Karpas-422 (cell line): Measurements from ENCODE around the gene GTPBP6. TPM values are rescaled to one million over a fixed set of nuclear protein-coding genes. Genes with fewer than 3 reads are reported as not detected.
"Not testable (repeated sequence)": the region's sequence is repeated elsewhere in the genome, so short reads cannot be mapped to it uniquely, and the experiment has no call there.

Experiments used
- DNase-seq: peaks from one replicate; pipeline ENCODE4 v3.0.0-alpha.2; 2015
- H2AFZ ChIP-seq: fragments of 200-600 bp; sonication (generic); 2 replicates; pipeline ENCODE4 v1.6.1; 2014; ENCODE audit warnings: antibody characterized with exemption, low read length, mixed read lengths
- H3K27ac ChIP-seq: fragments of 200-600 bp; sonication (generic); 2 replicates; pipeline ENCODE4 v1.5.1; 2014; ENCODE audit warnings: mild to moderate bottlenecking, low read length, moderate library complexity
- H3K27me3 ChIP-seq: fragments of 200-600 bp; sonication (generic); 2 replicates; pipeline ENCODE4 v1.6.1; 2014; ENCODE audit warnings: low read length, mixed read lengths
- H3K36me3 ChIP-seq: fragments of 200-600 bp; sonication (generic); 2 replicates; pipeline ENCODE4 v1.6.1; 2014; ENCODE audit warnings: low read length, mixed read lengths; ENCODE audit not compliant: insufficient read depth
- H3K4me1 ChIP-seq: fragments of 200-600 bp; sonication (generic); 2 replicates; pipeline ENCODE4 v1.6.1; 2014; ENCODE audit warnings: mild to moderate bottlenecking, low read length, mixed read lengths
- H3K4me2 ChIP-seq: fragments of 200-600 bp; sonication (generic); 2 replicates; pipeline ENCODE4 v1.6.1; 2014; ENCODE audit warnings: low read length, low read depth, mild to moderate bottlenecking; ENCODE audit not compliant: poor library complexity, severe bottlenecking
- H3K4me3 ChIP-seq: fragments of 200-600 bp; sonication (generic); 2 replicates; pipeline ENCODE4 v1.5.1; 2014; ENCODE audit warnings: mild to moderate bottlenecking, antibody characterized with exemption, low read length, mixed read lengths
- H3K79me2 ChIP-seq: fragments of 200-600 bp; sonication (generic); 2 replicates; pipeline ENCODE4 v1.6.1; 2014; ENCODE audit warnings: mild to moderate bottlenecking, low read length, mixed read lengths
- H3K9ac ChIP-seq: fragments of 200-600 bp; sonication (generic); 2 replicates; pipeline ENCODE4 v1.6.0; 2014; ENCODE audit warnings: low read length
- H3K9me2 ChIP-seq: fragments of 200-600 bp; sonication (generic), shearing (Covaris generic); replicated peaks from 2 replicates; pipeline ENCODE4 v1.6.0; 2014; ENCODE audit warnings: mild to moderate bottlenecking, low read length, moderate library complexity; ENCODE audit not compliant: insufficient read depth
- H3K9me3 ChIP-seq: fragments of 300-700, 200-600 bp; sonication (generic); 2 replicates; pipeline ENCODE4 v1.6.1; 2014; ENCODE audit warnings: low read length, mixed read lengths
- H4K20me1 ChIP-seq: fragments of 200-600 bp; sonication (generic); 2 replicates; pipeline ENCODE4 v1.6.1; 2014; ENCODE audit warnings: mild to moderate bottlenecking, antibody characterized with exemption, low read length, low read depth; ENCODE audit not compliant: insufficient read depth
- total RNA-seq: library from RNA; depleted of rRNA; stranded (reverse); fragments of >200 nt; shearing (Covaris generic); gene quantifications from 2 replicates; pipeline ENCODE4 v1.2.3, GENCODE V29; 2014; ENCODE audit warnings: low replicate concordance

Gene GTPBP6
- total RNA-seq, 1 experiment from 2014 or later = 19.4 TPM

- H3K9me2 ChIP-seq = no peaks in the 10 kb centered on the region
- H3K79me2 ChIP-seq = peaks cover 75% of the 10 kb centered on the region
- no peak overlapping the region for H2AFZ ChIP-seq
- no peak overlapping the region for H3K9ac ChIP-seq
- H4K20me1 ChIP-seq = no peaks in the 10 kb centered on the region
- no peaks in the 10 kb centered on the region for H3K9me3 ChIP-seq
- H3K4me1 ChIP-seq = no peaks in the 10 kb centered on the region
- peaks cover 6% of the 10 kb centered on the region for H3K36me3 ChIP-seq
- no peak overlapping the region for H3K27ac ChIP-seq
- no peak overlapping the region for H3K4me2 ChIP-seq
- no peaks in the 10 kb centered on the region for H3K27me3 ChIP-seq
- no peak overlapping the region for H3K4me3 ChIP-seq
- no peak for DNase-seq
These were observed 34.2 kb upstream of the GTPBP6 start for GRCh38 chrX:352582-353314.

- Histone ChIP-seq H3K27ac (no peak overlapping the region), H4K20me1 (no peaks in the 10 kb centered on the region), H3K9me3 (no peaks in the 10 kb centered on the region), H3K79me2 (peaks cover 72% of the 10 kb centered on the region), H3K4me1 (no peaks in the 10 kb centered on the region), H3K9ac (no peak overlapping the region), H3K27me3 (no peaks in the 10 kb centered on the region), H3K9me2 (no peaks in the 10 kb centered on the region), H3K36me3 (peaks cover 11% of the 10 kb centered on the region), H2AFZ (no peak overlapping the region), H3K4me2 (no peak overlapping the region), H3K4me3 (no peak overlapping the region)
- no peak for DNase-seq
These were observed 33.6 kb upstream of the GTPBP6 start for GRCh38 chrX:352181-352580.

- H3K4me1 ChIP-seq = no peaks in the 10 kb centered on the region
- no peak overlapping the region for H2AFZ ChIP-seq
- no peaks in the 10 kb centered on the region for H3K9me3 ChIP-seq
- no peak overlapping the region for H3K27ac ChIP-seq
- no peak overlapping the region for H3K4me2 ChIP-seq
- no peak overlapping the region for H3K4me3 ChIP-seq
- peaks cover 15% of the 10 kb centered on the region for H3K36me3 ChIP-seq
- H3K27me3 ChIP-seq = no peaks in the 10 kb centered on the region
- no peaks in the 10 kb centered on the region for H4K20me1 ChIP-seq
- DNase-seq = no peak
- H3K79me2 ChIP-seq = peaks cover 67% of the 10 kb centered on the region
- no peak overlapping the region for H3K9ac ChIP-seq
- no peaks in the 10 kb centered on the region for H3K9me2 ChIP-seq
These were observed 33.1 kb upstream of the GTPBP6 start for GRCh38 chrX:351736-352135.

DNA sequence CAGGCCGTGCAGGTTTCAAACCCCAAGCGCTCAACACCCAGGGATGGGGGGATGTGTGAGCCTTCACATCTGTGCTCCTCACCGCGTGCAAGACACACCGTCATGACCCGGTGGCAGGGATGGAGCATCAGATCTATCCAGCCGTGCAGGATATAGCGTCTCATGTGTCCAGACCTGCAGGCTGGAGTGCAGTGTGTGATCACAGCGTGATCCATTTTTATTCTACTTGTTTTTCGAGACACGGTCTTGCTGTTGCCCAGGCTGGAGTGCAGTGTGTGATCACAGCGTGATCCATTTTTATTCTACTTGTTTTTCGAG lies 32.7 kb upstream of the GTPBP6 start:
- H3K9me3 ChIP-seq, H3K9ac ChIP-seq, H2AFZ ChIP-seq, H3K9me2 ChIP-seq, DNase-seq, H3K4me1 ChIP-seq, H3K27me3 ChIP-seq, H3K4me3 ChIP-seq, H3K27ac ChIP-seq, H3K4me2 ChIP-seq, H4K20me1 ChIP-seq: not testable (repeated sequence)
- peaks cover 17% of the 10 kb centered on the region for H3K36me3 ChIP-seq
- H3K79me2 ChIP-seq = peaks cover 63% of the 10 kb centered on the region

DNA sequence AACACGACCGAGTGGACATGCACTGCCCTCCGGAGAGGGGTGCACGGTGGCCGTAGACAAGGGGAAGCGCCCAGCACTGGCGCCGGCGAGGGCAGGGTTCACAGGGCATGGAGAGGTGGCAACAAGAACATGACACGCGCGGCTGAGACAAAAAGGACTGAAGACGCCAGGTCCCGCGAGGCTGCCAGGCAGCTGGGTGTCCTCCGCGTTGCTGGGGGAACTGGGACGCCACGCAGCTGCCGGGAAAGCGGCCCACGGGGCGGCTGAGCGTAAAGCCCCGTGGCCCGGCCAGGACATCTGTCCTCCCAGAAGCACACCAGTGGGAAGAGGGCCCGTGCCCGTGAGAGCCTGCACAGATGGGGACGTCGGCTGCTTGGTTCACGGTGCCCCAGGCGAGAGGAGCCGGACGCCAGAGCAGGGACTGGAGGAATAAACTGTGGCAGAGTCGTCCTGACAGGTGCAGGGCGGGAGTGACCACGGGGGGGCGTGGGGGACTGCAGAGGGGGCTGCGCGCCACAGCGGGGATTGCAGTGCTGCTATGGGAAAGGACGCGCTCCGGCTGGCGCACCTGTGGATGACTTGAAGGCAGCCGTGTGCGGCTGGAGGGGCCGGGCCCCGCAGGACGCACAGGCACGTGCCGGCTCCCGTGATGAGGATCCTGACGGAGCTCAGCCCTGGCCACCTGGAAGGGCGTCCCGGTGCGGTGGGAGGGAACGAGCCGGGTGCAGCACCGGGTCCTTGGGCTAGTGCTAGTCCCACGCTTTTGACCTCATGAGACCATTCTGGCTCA lies 32.1 kb upstream of the GTPBP6 start:
- no peaks in the 10 kb centered on the region for H3K9me3 ChIP-seq
- H4K20me1 ChIP-seq = no peaks in the 10 kb centered on the region
- DNase-seq = no peak
- no peak overlapping the region for H3K9ac ChIP-seq
- H3K27me3 ChIP-seq = no peaks in the 10 kb centered on the region
- H3K9me2 ChIP-seq = no peaks in the 10 kb centered on the region
- H3K4me3 ChIP-seq = no peak overlapping the region
- H3K27ac ChIP-seq = no peak overlapping the region
- no peak overlapping the region for H2AFZ ChIP-seq
- peaks cover 59% of the 10 kb centered on the region for H3K79me2 ChIP-seq
- H3K4me2 ChIP-seq = no peak overlapping the region
- H3K36me3 ChIP-seq = peaks cover 17% of the 10 kb centered on the region
- no peaks in the 10 kb centered on the region for H3K4me1 ChIP-seq

DNA sequence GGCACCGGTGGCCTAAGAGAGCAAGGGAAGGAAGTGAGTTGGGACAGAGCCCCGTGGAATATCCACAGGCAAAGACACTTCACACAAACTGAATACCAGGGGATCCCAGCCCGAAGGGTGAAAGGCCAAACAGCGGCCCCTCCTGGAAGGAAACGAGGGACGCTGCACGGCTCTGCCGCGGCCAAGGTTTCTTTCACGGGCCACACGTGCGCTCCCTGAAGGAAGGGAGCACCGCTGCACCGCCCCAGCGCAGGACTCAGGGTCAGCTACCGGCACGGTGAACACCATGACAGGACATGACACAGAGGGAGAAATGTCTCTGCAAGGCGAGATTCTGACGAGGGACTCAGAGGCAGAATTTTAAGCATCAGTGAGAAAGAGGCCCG lies 31.5 kb upstream of the GTPBP6 start:
- DNase-seq = no peak
- H3K9me3 ChIP-seq = no peaks in the 10 kb centered on the region
- H3K27me3 ChIP-seq = no peaks in the 10 kb centered on the region
- no peaks in the 10 kb centered on the region for H3K4me1 ChIP-seq
- no peaks in the 10 kb centered on the region for H4K20me1 ChIP-seq
- H3K4me3 ChIP-seq = no peak overlapping the region
- H3K9ac ChIP-seq = no peak overlapping the region
- H3K36me3 ChIP-seq = peaks cover 18% of the 10 kb centered on the region
- peaks cover 53% of the 10 kb centered on the region for H3K79me2 ChIP-seq
- H3K27ac ChIP-seq = no peak overlapping the region
- H3K4me2 ChIP-seq = no peak overlapping the region
- no peaks in the 10 kb centered on the region for H3K9me2 ChIP-seq
- no peak overlapping the region for H2AFZ ChIP-seq

DNA sequence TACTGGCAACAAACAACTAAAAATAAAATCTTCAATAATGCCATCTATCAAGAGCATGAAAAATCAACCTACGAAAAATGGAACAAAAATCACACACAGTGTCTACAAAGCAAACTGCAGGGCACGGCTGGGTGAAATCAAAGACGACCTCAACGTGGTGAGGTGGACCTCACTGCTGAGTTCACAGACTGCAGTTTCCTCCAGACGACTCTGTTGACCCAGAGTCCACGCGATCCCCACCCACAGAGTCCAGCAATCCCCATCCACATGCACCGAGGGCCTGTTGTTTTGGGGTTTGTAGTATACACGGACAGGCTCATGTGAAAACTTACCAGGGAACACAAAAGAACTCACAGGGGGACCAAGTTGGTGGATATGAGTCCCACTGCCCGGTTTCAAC lies 31.1 kb upstream of the GTPBP6 start:
- H4K20me1 ChIP-seq = no peaks in the 10 kb centered on the region
- H3K27me3 ChIP-seq = no peaks in the 10 kb centered on the region
- peaks cover 22% of the 10 kb centered on the region for H3K36me3 ChIP-seq
- no peak overlapping the region for H3K4me3 ChIP-seq
- peaks cover 49% of the 10 kb centered on the region for H3K79me2 ChIP-seq
- no peak for DNase-seq
- H2AFZ ChIP-seq = no peak overlapping the region
- no peaks in the 10 kb centered on the region for H3K4me1 ChIP-seq
- no peaks in the 10 kb centered on the region; the same call in 1 of the 2 replicates for H3K9me3 ChIP-seq
- H3K9ac ChIP-seq = no peak overlapping the region
- no peak overlapping the region for H3K4me2 ChIP-seq
- no peak overlapping the region for H3K27ac ChIP-seq
- H3K9me2 ChIP-seq = no peaks in the 10 kb centered on the region

GRCh38 chrX:349196-349595 lies 30.6 kb upstream of the GTPBP6 start:
- Histone ChIP-seq H3K9ac (no peak overlapping the region), H3K79me2 (peaks cover 44% of the 10 kb centered on the region), H3K9me3 (no peaks in the 10 kb centered on the region; the same call in 1 of the 2 replicates), H4K20me1 (no peaks in the 10 kb centered on the region), H3K27ac (no peak overlapping the region), H3K27me3 (no peaks in the 10 kb centered on the region), H3K4me2 (no peak overlapping the region), H3K36me3 (peaks cover 25% of the 10 kb centered on the region), H3K4me1 (no peaks in the 10 kb centered on the region), H2AFZ (no peak overlapping the region), H3K4me3 (no peak overlapping the region), H3K9me2 (no peaks in the 10 kb centered on the region)
- DNase-seq = no peak
